NCI-H2081 treated with DMSO at 0.1 percent for 48 hours (cell line): ENCODE results near the gene ZNF662.

Source experiments
- DNase-seq: peaks from one replicate; lab custom pipeline; 2025; lab: John Stamatoyannopoulos, UW

Gene ZNF662

GRCh38 chr3:42887084-42887483 is 18.9 kb upstream of the ZNF662 start:
- DNase-seq: no peak

GRCh38 chr3:42891042-42891441 is 14.9 kb upstream of the ZNF662 start:
- DNase-seq: no peak

- DNase-seq: no peak
Measured at GRCh38 chr3:42892169-42892568, 13.8 kb upstream of the ZNF662 start.

GRCh38 chr3:42892807-42893206 is 13.1 kb upstream of the ZNF662 start:
- DNase-seq: no peak

- no peak for DNase-seq
Measured at GRCh38 chr3:42894698-42895579, 11.0 kb upstream of the ZNF662 start.

GRCh38 chr3:42895580-42895868 is 10.4 kb upstream of the ZNF662 start:
- no peak for DNase-seq

GRCh38 chr3:42898896-42899675 is 6.9 kb upstream of the ZNF662 start:
- DNase-seq: no peak

- DNase-seq: no peak
Measured at GRCh38 chr3:42900226-42901072, 5.5 kb upstream of the ZNF662 start.

- DNase-seq: no peak
Measured at GRCh38 chr3:42901073-42901415, 4.9 kb upstream of the ZNF662 start.

- no peak for DNase-seq
Measured at GRCh38 chr3:42902257-42902656, 3.7 kb upstream of the ZNF662 start.

- no peak for DNase-seq
Measured at GRCh38 chr3:42904076-42904475, 1.9 kb upstream of the ZNF662 start.

GRCh38 chr3:42905740-42906069 is 237 bp upstream of the ZNF662 start:
- DNase-seq: no peak

- no peak for DNase-seq
Measured at GRCh38 chr3:42906848-42907183, 874 bp downstream of the ZNF662 start.

- no peak for DNase-seq
Measured at GRCh38 chr3:42908675-42909074, 2.7 kb downstream of the ZNF662 start.

GRCh38 chr3:42911551-42911950 is 5.6 kb downstream of the ZNF662 start:
- no peak for DNase-seq

GRCh38 chr3:42914771-42915515 is 9.0 kb downstream of the ZNF662 start:
- DNase-seq: no peak

- DNase-seq: no peak
Measured at GRCh38 chr3:42923606-42924005, 17.7 kb downstream of the ZNF662 start.

GRCh38 chr3:42926310-42926709 is 20.4 kb downstream of the ZNF662 start:
- no peak for DNase-seq

GRCh38 chr3:42934111-42934510 is 28.2 kb downstream of the ZNF662 start:
- DNase-seq: no peak

- no peak for DNase-seq
Measured at GRCh38 chr3:42934910-42935309, 29.0 kb downstream of the ZNF662 start.

GRCh38 chr3:42935472-42935871 is 29.5 kb downstream of the ZNF662 start:
- no peak for DNase-seq
